Lung (tissue), 12 donors: ENCODE results near the gene PRRT2. TPM values are rescaled to one million over a fixed set of nuclear protein-coding genes. Genes with fewer than 3 reads are reported as not detected.
A peak's percentile ranks its signal among the peaks of the same experiment; 100 is the strongest.

Experiments
- ATAC-seq: fragments of 200-7000 bp; cut with Tn5 transposase; one replicate; pipeline ENCODE4 v1.9.1; 2020; ENCODE audit warnings: moderate number of reproducible peaks; ENCODE audit not compliant: insufficient read depth, low FRiP score
- DNase-seq, 3 donors: peaks; one replicate each; pipeline ENCODE4 v3.0.0-alpha.2; 2013 to 2017
- H3K27ac ChIP-seq, 2 donors: one replicate each; pipeline ENCODE4 v1.5.1; 2013; ENCODE audit warnings: mild to moderate bottlenecking in 2 of 2, moderate library complexity in 2 of 2, control low read depth in 1 of 2, inconsistent platforms in 1 of 2, low read depth in 1 of 2, low read length in 1 of 2
- H3K27me3 ChIP-seq, 3 donors: one replicate each; pipeline ENCODE4 v1.5.1; 2013; ENCODE audit warnings: low read length in 2 of 3; ENCODE audit not compliant: control insufficient read depth in 3 of 3, insufficient read depth in 3 of 3
- H3K36me3 ChIP-seq, 4 donors: one replicate each; pipeline ENCODE4 v1.5.1; 2013; ENCODE audit warnings: low read length in 4 of 4, mild to moderate bottlenecking in 1 of 4, moderate library complexity in 1 of 4; ENCODE audit not compliant: control insufficient read depth in 4 of 4, insufficient read depth in 4 of 4
- H3K4me1 ChIP-seq, 5 donors: one replicate each; pipeline ENCODE4 v1.5.1; 2013; ENCODE audit warnings: low read length in 5 of 5, mild to moderate bottlenecking in 2 of 5, moderate library complexity in 1 of 5; ENCODE audit not compliant: control insufficient read depth in 5 of 5, insufficient read depth in 5 of 5
- H3K4me3 ChIP-seq: one replicate; pipeline ENCODE4 v1.5.1; 2013; ENCODE audit warnings: mild to moderate bottlenecking, control low read depth, moderate library complexity
- H3K9ac ChIP-seq, 2 donors: one replicate each; pipeline ENCODE4 v1.5.1; 2013; ENCODE audit warnings: low read length in 2 of 2, control low read depth in 1 of 2; ENCODE audit not compliant: insufficient read depth in 1 of 2
- H3K9me3 ChIP-seq, 4 donors: one replicate each; pipeline ENCODE4 v1.5.1; 2013; ENCODE audit warnings: low read length in 3 of 4, mild to moderate bottlenecking in 1 of 4, moderate library complexity in 1 of 4; ENCODE audit not compliant: control insufficient read depth in 4 of 4, insufficient read depth in 3 of 4
- CTCF ChIP-seq: IDR thresholded peaks from 2 replicates; pipeline ENCODE4 v1.5.1; 2012; ENCODE audit warnings: mild to moderate bottlenecking; ENCODE audit errors: control extremely low read depth, extremely low read depth
- WGBS, 2 donors: extraction: QIAGEN DNeasy Blood & Tissue Kit; methylation state at CpG; one replicate each; pipeline ENCODE4 v1.1.7; 2013; 5-methylcytosine and 5-hydroxymethylcytosine counted together
- polyA plus RNA-seq, 2 donors: library from polyadenylated mRNA; stranded (reverse); fragments of 200-250 nt; gene quantifications; one replicate each; pipeline ENCODE4 v1.2.1, GENCODE V29; 2013
- total RNA-seq, 2 donors: library from RNA; depleted of rRNA in 1 of 2; stranded (reverse); fragments of >200 nt in 1 of 2; gene quantifications; one replicate each; pipeline ENCODE4 v1.2.1, GENCODE V29; 2014 to 2021
- donor health status: control.
- donor health status: control.
- donor health status: Bipolar disorder and iron deficiency.
- donor health status: healthy.
- donor health status: DM: yes; HTN: yes; CAD: no.

PRRT2 gene
- total and polyA plus RNA-seq, 4 donors, result 0.49 to 6.5 (median 1.5) TPM

- no peak for ATAC-seq
- Histone ChIP-seq H3K36me3 (peaks cover under 1 to 30% (median 24%) of the 10 kb centered on the region in 4 donors), H3K9ac (peak overlapping the region in 1 of 2 donors; percentile 63), H3K4me3 (no peak overlapping the region), H3K9me3 (no peaks in the 10 kb centered on the region), H3K4me1 (peaks cover 5 to 32% (median 13%) of the 10 kb centered on the region in 5 donors), H3K27ac (peak overlapping the region in 1 of 2 donors; percentile 34), H3K27me3 (no peaks in the 10 kb centered on the region)
- WGBS, 2 donors, result 72 to 77% methylated on average over 8 of the region's 8 CpGs
- TF ChIP-seq CTCF, result no peak
- no peak for DNase-seq
Observed at GRCh38 chr16:29804020-29804419, 8.0 kb upstream of the PRRT2 start.

GRCh38 chr16:29804455-29805231 is 7.3 kb upstream of the PRRT2 start:
- Histone ChIP-seq H3K4me1 (peaks cover 5 to 36% (median 17%) of the 10 kb centered on the region in 5 donors), H3K9ac (peak overlapping the region; percentile 63 to 94), H3K27me3 (no peaks in the 10 kb centered on the region), H3K36me3 (peaks cover 0 to 25% (median 22%) of the 10 kb centered on the region in 4 donors), H3K27ac (peak overlapping the region; percentile 77 to 98), H3K4me3 (peak overlapping the region; percentile 90), H3K9me3 (no peaks in the 10 kb centered on the region)
- TF ChIP-seq CTCF, result no peak
- ATAC-seq, result peak; percentile 1
- peak in 2 of 3 donors; percentile 40 to 56 for DNase-seq
- 5 to 10% methylated on average over 26 of the region's 26 CpGs for WGBS, 2 donors

GRCh38 chr16:29805232-29806098 is 6.5 kb upstream of the PRRT2 start:
- DNase-seq (peak; percentile 98 to 99 (median 99)), ATAC-seq (peak; percentile 89)
- no peak for TF ChIP-seq CTCF
- peaks cover 0 to 28% (median 24%) of the 10 kb centered on the region in 4 donors for H3K36me3 ChIP-seq
- no peaks in the 10 kb centered on the region for H3K27me3 ChIP-seq
- H3K4me1 ChIP-seq, result peaks cover 5 to 44% (median 20%) of the 10 kb centered on the region in 5 donors
- H3K9me3 ChIP-seq, result no peaks in the 10 kb centered on the region
- peak overlapping the region; percentile 90 for H3K4me3 ChIP-seq
- H3K27ac ChIP-seq, result peak overlapping the region; percentile 95 to 98
- WGBS, 2 donors, result 0 to 1% methylated on average over 50 to 101 of the region's 103 CpGs
- H3K9ac ChIP-seq, result peak overlapping the region; percentile 63 to 94
